H1 (cell line): Measurements from ENCODE around the gene TWIST2. TPM values are rescaled to one million over a fixed set of nuclear protein-coding genes. Genes with fewer than 3 reads are reported as not detected.

Experiments used
- CTCF ChIA-PET: fragments of 300-600 bp; sonication (Branson Sonifier 250); formaldehyde crosslinking; loops from one replicate; lab custom pipeline; 2021; ENCODE audit not compliant: partially characterized antibody; lab: Charles Lee
- POLR2A ChIA-PET: fragments of 300-600 bp; sonication (Branson Sonifier 250); formaldehyde crosslinking; loops from one replicate; lab custom pipeline; 2021; ENCODE audit warnings: inconsistent platforms; ENCODE audit not compliant: partially characterized antibody; lab: Charles Lee
- DNase-seq, 2 experiments: peaks; one replicate each; pipeline versions ENCODE4 v3.0.0 to v3.0.0-alpha.2; 2010 to 2022; ENCODE audit warnings: low spot score in 2 of 2, low read depth in 1 of 2, mixed read lengths in 1 of 2
- FAIRE-seq: peaks from 2 replicates; lab custom pipeline; 2011; peaks lifted over from hg19 to GRCh38; lab: Jason Lieb, UNC
- H2AFZ ChIP-seq: 2 replicates; pipeline ENCODE4 v1.8.1; 2012; ENCODE audit warnings: low read length, inconsistent platforms
- H2AK5ac ChIP-seq: 2 replicates; pipeline ENCODE4 v1.6.1; 2013; ENCODE audit warnings: low read depth, low read length
- H2BK120ac ChIP-seq: replicated peaks from 2 replicates; pipeline ENCODE3; 2013; ENCODE audit warnings: low read depth, low read length, inconsistent platforms
- H2BK12ac ChIP-seq: 2 replicates; pipeline ENCODE4 v1.6.1; 2013; ENCODE audit warnings: low read depth, low read length
- H2BK15ac ChIP-seq: 2 replicates; pipeline ENCODE4 v1.6.1; 2013; ENCODE audit warnings: low read length
- H2BK20ac ChIP-seq: 2 replicates; pipeline ENCODE4 v1.6.1; 2013; ENCODE audit warnings: low read length
- H2BK5ac ChIP-seq: 2 replicates; pipeline ENCODE4 v1.6.1; 2013; ENCODE audit warnings: low read depth, low read length
- H3K14ac ChIP-seq: 2 replicates; pipeline ENCODE4 v1.6.1; 2013; ENCODE audit warnings: inconsistent platforms; ENCODE audit not compliant: insufficient read length
- H3K18ac ChIP-seq: 2 replicates; pipeline ENCODE4 v1.6.1; 2013; ENCODE audit warnings: low read length; ENCODE audit errors: extremely low read depth
- H3K23ac ChIP-seq: 2 replicates; pipeline ENCODE4 v1.6.1; 2013; ENCODE audit warnings: inconsistent platforms; ENCODE audit not compliant: insufficient read length
- H3K23me2 ChIP-seq: 2 replicates; pipeline ENCODE4 v1.6.1; 2013; ENCODE audit warnings: low read depth, low read length
- H3K27ac ChIP-seq: 2 replicates; pipeline ENCODE4 v1.6.1; 2011; ENCODE audit warnings: low read depth, low read length, inconsistent platforms
- H3K27me3 ChIP-seq, 4 experiments: replicated peaks in 1 of 4; 1 replicate in 1 of 4; 2 replicates in 3 of 4; pipeline versions ENCODE4 v1.6.1 to v1.8.1; 2011 to 2013; ENCODE audit warnings: low read length in 3 of 4, mild to moderate bottlenecking in 3 of 4, inconsistent platforms in 2 of 4, mixed read lengths in 2 of 4, moderate library complexity in 1 of 4; ENCODE audit not compliant: control insufficient read depth in 3 of 4, insufficient read depth in 3 of 4; ENCODE audit errors: extremely low read depth in 1 of 4
- H3K36me3 ChIP-seq, 4 experiments: 2 replicates each; pipeline versions ENCODE4 v1.6.1 to v1.8.1; 2011 to 2013; ENCODE audit warnings: mild to moderate bottlenecking in 4 of 4, low read length in 3 of 4, moderate library complexity in 2 of 4, control low read depth in 1 of 4, inconsistent platforms in 1 of 4; ENCODE audit not compliant: insufficient read depth in 4 of 4, control insufficient read depth in 2 of 4
- H3K4ac ChIP-seq: replicated peaks from 2 replicates; pipeline ENCODE3; 2013; ENCODE audit warnings: low read length, low read depth, mixed read lengths, inconsistent platforms; ENCODE audit not compliant: insufficient read length
- H3K4me1 ChIP-seq, 4 experiments: replicated peaks in 1 of 4; 1 replicate in 1 of 4; 2 replicates in 3 of 4; pipeline versions ENCODE4 v1.6.1 to v1.8.1; 2011 to 2013; ENCODE audit warnings: low read length in 3 of 4, inconsistent platforms in 2 of 4, mixed read lengths in 1 of 4; ENCODE audit not compliant: insufficient read depth in 4 of 4, control insufficient read depth in 3 of 4
- H3K4me2 ChIP-seq, 2 experiments: 2 replicates each; pipeline versions ENCODE4 v1.6.1 to v1.8.1; 2011 to 2013; ENCODE audit warnings: low read depth in 2 of 2, low read length in 2 of 2, control low read depth in 1 of 2, inconsistent platforms in 1 of 2, mild to moderate bottlenecking in 1 of 2; ENCODE audit not compliant: insufficient read depth in 1 of 2
- H3K4me3 ChIP-seq, 4 experiments: fragments of 200-600, 300-600 bp in 1 of 4; sonication (generic), shearing (Covaris generic), sonication (Bioruptor Twin) in 1 of 4; 2 replicates each; pipeline versions ENCODE4 v1.5.1 to v1.8.1; 2011 to 2016; ENCODE audit warnings: low read length in 4 of 4, low read depth in 3 of 4, control low read depth in 2 of 4, inconsistent platforms in 2 of 4, mild to moderate bottlenecking in 2 of 4, mixed read lengths in 1 of 4, moderate library complexity in 1 of 4; ENCODE audit not compliant: insufficient read depth in 2 of 4; ENCODE audit errors: extremely low read depth in 1 of 4
- H3K56ac ChIP-seq: replicated peaks from 2 replicates; pipeline ENCODE3; 2013; ENCODE audit warnings: low read depth, mild to moderate bottlenecking, mixed read lengths, low read length, inconsistent platforms; ENCODE audit not compliant: insufficient read length
- H3K79me1 ChIP-seq: 2 replicates; pipeline ENCODE4 v1.6.1; 2013; ENCODE audit warnings: low read depth, low read length, control low read depth
- H3K79me2 ChIP-seq, 2 experiments: 2 replicates each; pipeline versions ENCODE4 v1.6.1 to v1.8.1; 2012 to 2013; ENCODE audit warnings: low read length in 2 of 2, mild to moderate bottlenecking in 2 of 2, inconsistent platforms in 1 of 2; ENCODE audit not compliant: insufficient read depth in 2 of 2, control insufficient read depth in 1 of 2
- H3K9ac ChIP-seq, 4 experiments: replicated peaks in 1 of 4; 1 replicate in 1 of 4; 2 replicates in 3 of 4; pipeline versions ENCODE4 v1.6.1 to v1.8.1; 2011 to 2013; ENCODE audit warnings: low read depth in 3 of 4, low read length in 3 of 4, control low read depth in 2 of 4, mild to moderate bottlenecking in 2 of 4, moderate library complexity in 2 of 4, inconsistent platforms in 1 of 4; ENCODE audit errors: extremely low read depth in 1 of 4
- H3K9me3 ChIP-seq, 2 experiments: 2 replicates each; pipeline versions ENCODE4 v1.6.1 to v1.8.1; 2012 to 2013; ENCODE audit warnings: mild to moderate bottlenecking in 2 of 2, moderate library complexity in 2 of 2, control low read depth in 1 of 2, inconsistent platforms in 1 of 2, low read depth in 1 of 2, low read length in 1 of 2, mixed read lengths in 1 of 2; ENCODE audit not compliant: insufficient read depth in 2 of 2
- H4K20me1 ChIP-seq, 2 experiments: replicated peaks in 1 of 2; 2 replicates each; pipeline versions ENCODE3 to v1.8.1; 2011 to 2013; ENCODE audit warnings: inconsistent platforms in 2 of 2, low read length in 2 of 2, mild to moderate bottlenecking in 1 of 2; ENCODE audit not compliant: insufficient read depth in 2 of 2, control insufficient read depth in 1 of 2
- H4K5ac ChIP-seq: 2 replicates; pipeline ENCODE4 v1.6.1; 2013; ENCODE audit warnings: low read length, low read depth, mixed read lengths, inconsistent platforms; ENCODE audit not compliant: insufficient read length
- H4K8ac ChIP-seq: 2 replicates; pipeline ENCODE4 v1.8.0; 2013; ENCODE audit warnings: mild to moderate bottlenecking, moderate library complexity, low read length, inconsistent platforms; ENCODE audit not compliant: insufficient read depth; ENCODE audit errors: extremely low read depth
- H4K91ac ChIP-seq: replicated peaks from 2 replicates; pipeline ENCODE3; 2013; ENCODE audit warnings: low read length, mixed read lengths, inconsistent platforms; ENCODE audit not compliant: insufficient read length
- CREB1 ChIP-seq: IDR thresholded peaks from 2 replicates; pipeline ENCODE4 v1.6.1; 2012; ENCODE audit warnings: inconsistent platforms
- CTBP2 ChIP-seq: IDR thresholded peaks from 2 replicates; pipeline ENCODE4 v1.7.0; 2011; ENCODE audit warnings: borderline replicate concordance, mild to moderate bottlenecking, moderate library complexity, mixed read lengths, low read length; ENCODE audit not compliant: insufficient read depth, insufficient read length
- GABPA ChIP-seq: IDR thresholded peaks from 2 replicates; pipeline ENCODE4 v1.6.1; 2011; ENCODE audit warnings: mild to moderate bottlenecking, low read length, moderate library complexity, borderline replicate concordance; ENCODE audit not compliant: insufficient read depth
- HDAC6 ChIP-seq: IDR thresholded peaks from one replicate; pipeline ENCODE4 v1.7.1; 2012; ENCODE audit warnings: low read depth, mild to moderate bottlenecking, inconsistent platforms, low read length, moderate library complexity
- JUN ChIP-seq: IDR thresholded peaks from 2 replicates; pipeline ENCODE4 v1.6.1; 2011; ENCODE audit warnings: low read depth, mild to moderate bottlenecking, improper control_type of control experiment, low read length
- KDM4A ChIP-seq: IDR thresholded peaks from one replicate; pipeline ENCODE4 v1.7.1; 2012; ENCODE audit warnings: low read depth, mild to moderate bottlenecking, moderate library complexity, low read length, inconsistent platforms; ENCODE audit not compliant: severe bottlenecking
- RAD21 ChIP-seq, 2 experiments: IDR thresholded peaks in 1 of 2; conservative IDR thresholded peaks in 1 of 2; 2 replicates each; pipeline ENCODE4 v1.6.1; 2011; ENCODE audit warnings: low read depth in 2 of 2, low read length in 2 of 2, improper control_type of control experiment in 1 of 2, inconsistent platforms in 1 of 2, mild to moderate bottlenecking in 1 of 2, moderate library complexity in 1 of 2
- SIN3A ChIP-seq, 2 experiments: IDR thresholded peaks in 1 of 2; conservative IDR thresholded peaks in 1 of 2; 2 replicates each; pipeline ENCODE4 v1.6.1; 2011 to 2012; ENCODE audit warnings: low read length in 2 of 2, improper control_type of control experiment in 1 of 2, low read depth in 1 of 2, mild to moderate bottlenecking in 1 of 2
- SP4 ChIP-seq: IDR thresholded peaks from 2 replicates; pipeline ENCODE4 v1.6.1; 2012; ENCODE audit warnings: low read length, inconsistent platforms
- SRF ChIP-seq: IDR thresholded peaks from 2 replicates; pipeline ENCODE4 v1.6.1; 2011; ENCODE audit warnings: mild to moderate bottlenecking, low read depth, low read length, moderate library complexity
- TAF7 ChIP-seq: optimal IDR thresholded peaks from 2 replicates; pipeline ENCODE3; 2011; ENCODE audit warnings: low read depth, mild to moderate bottlenecking, inconsistent platforms, low read length, moderate library complexity, borderline replicate concordance
- TEAD4 ChIP-seq: IDR thresholded peaks from 2 replicates; pipeline ENCODE4 v1.6.1; 2012; ENCODE audit warnings: low read depth, low read length, inconsistent platforms, mixed read lengths
- YY1 ChIP-seq: IDR thresholded peaks from 2 replicates; pipeline ENCODE4 v1.6.1; 2011; ENCODE audit warnings: low read depth, mild to moderate bottlenecking, low read length
- WGBS, 2 experiments: shearing (Covaris generic) in 1 of 2; methylation state at CpG; one replicate each; pipeline versions ENCODE4 v1.1.6 to v1.1.7; 2013 to 2015; ENCODE audit warnings: low lambda C conversion rate in 2 of 2, mixed read lengths in 2 of 2, inconsistent platforms in 1 of 2, low coverage in 1 of 2, missing lambda C conversion rate in 1 of 2; ENCODE audit not compliant: insufficient replicate concordance in 2 of 2, insufficient coverage in 1 of 2, insufficient read length in 1 of 2; ENCODE audit errors: extremely low coverage in 1 of 2, missing lambda C conversion rate in 1 of 2; 5-methylcytosine and 5-hydroxymethylcytosine counted together
- polyA plus RNA-seq, 7 experiments: library from polyadenylated mRNA; depleted of rRNA in 3 of 7; stranded (reverse) in 5 of 7; unstranded in 2 of 7; fragments of >200 nt in 5 of 7; fragments of 200-250 nt in 2 of 7; gene quantifications; 1 replicate in 5 of 7; 2 replicates in 1 of 7; 4 replicates in 1 of 7; pipeline versions ENCODE4 v1.2.1 to v1.2.3, GENCODE V29; 2011 to 2013; ENCODE audit warnings: missing spikeins in 2 of 7, mixed read lengths in 2 of 7
- total RNA-seq: library from RNA; stranded (reverse); fragmentation: NEBNext Ultra II Directional; extraction: Animal tissue kit (Norgen Biotek cat#: 25700); gene quantifications from 2 replicates; pipeline ENCODE4 v1.2.1, GENCODE V29; 2021

TWIST2 gene
- total and polyA plus RNA-seq, 2 of the 8 experiments (the other 6 are each of a cell fraction or from before 2014, with no cell fraction given) = 2.6 to 4.3 TPM

- Histone ChIP-seq H3K4me3 (no peak overlapping the region), H4K5ac (no peak overlapping the region), H2BK120ac (no peak overlapping the region), H2BK12ac (no peak overlapping the region), H4K91ac (no peak overlapping the region), H3K18ac (no peak overlapping the region), H3K4me1 (peaks cover 0 to 10% (median 7%) of the 10 kb centered on the region in 4 experiments; a peak in 6 of 7 replicates), H3K9ac (no peak overlapping the region), H3K56ac (no peak overlapping the region), H3K27me3 (0 out of 7 replicates have a peak, but pooled peaks cover 0 to 3% (median 0%) of the 10 kb centered on the region in 4 experiments), H2AK5ac (no peak overlapping the region), H2BK15ac (no peak overlapping the region), H2BK20ac (no peak overlapping the region), H3K4ac (no peak overlapping the region), H3K23ac (no peak overlapping the region), H3K36me3 (no peaks in the 10 kb centered on the region), H3K14ac (no peak overlapping the region), H3K23me2 (no peaks in the 10 kb centered on the region), H3K79me1 (no peaks in the 10 kb centered on the region; the same call in 1 of the 2 replicates), H2BK5ac (no peak overlapping the region), H4K20me1 (no peaks in the 10 kb centered on the region), H3K79me2 (no peaks in the 10 kb centered on the region), H4K8ac (no peak overlapping the region; the same call in 1 of the 2 replicates), H2AFZ (no peak overlapping the region), H3K9me3 (no peaks in the 10 kb centered on the region), H3K27ac (no peak overlapping the region), H3K4me2 (no peak overlapping the region)
- ChIA-PET CTCF (no interaction called here), POLR2A (no interaction called here)
- FAIRE-seq (no peak), DNase-seq (no peak)
- WGBS, 2 experiments = 92% methylated on average over 29 of the region's 29 CpGs; no CpG with 5 or more reads in 1 of the 2 experiments
- no peak for TF ChIP-seq TEAD4
- TF ChIP-seq RAD21 (IDR thresholded peaks at IDR 0.05 in 1 of 2, conservative IDR thresholded peaks at IDR 0.05 in 1 of 2; ENCODE audit: low read depth in 2 of 2, low read length in 2 of 2) = no peak
- no peak for TF ChIP-seq CTBP2
- TF ChIP-seq SRF = no peak
- TF ChIP-seq JUN = no peak
- TF ChIP-seq TAF7 = no peak
- TF ChIP-seq GABPA = no peak
- no peak for TF ChIP-seq KDM4A
- no peak for TF ChIP-seq HDAC6
- no peak for TF ChIP-seq YY1
- TF ChIP-seq SIN3A (conservative IDR thresholded peaks at IDR 0.05 in 1 of 2, IDR thresholded peaks at IDR 0.05 in 1 of 2; ENCODE audit: low read depth in 1 of 2, low read length in 2 of 2) = no peak
- TF ChIP-seq CREB1 = no peak
- TF ChIP-seq SP4 = no peak
Measured at GRCh38 chr2:238891457-238892203, 43.7 kb downstream of the TWIST2 start.
